HFFc6 (cell line): Measurements from ENCODE around the gene TBATA. TPM values are rescaled to one million over a fixed set of nuclear protein-coding genes. Genes with fewer than 3 reads are reported as not detected.
"Not testable (repeated sequence)": the region's sequence is repeated elsewhere in the genome, so short reads cannot be mapped to it uniquely, and the experiment has no call there.

Experiments
- DNase-seq: peaks from one replicate; pipeline ENCODE4 v3.0.0-alpha.2; 2018
- H3K27ac Mint-ChIP-seq: 2 replicates; pipeline ENCODE4 v1.8.0; 2020; ENCODE audit warnings: mild to moderate bottlenecking, mixed read lengths
- H3K27me3 Mint-ChIP-seq: 2 replicates; pipeline ENCODE4 v1.8.0; 2021; ENCODE audit warnings: mild to moderate bottlenecking, moderate library complexity, mixed read lengths; ENCODE audit not compliant: insufficient read depth
- H3K36me3 Mint-ChIP-seq: 2 replicates; pipeline ENCODE4 v1.8.0; 2021; ENCODE audit warnings: low read depth, mixed read lengths
- H3K4me1 Mint-ChIP-seq: 2 replicates; pipeline ENCODE4 v1.8.0; 2020; ENCODE audit warnings: low read depth, mixed read lengths
- H3K4me3 Mint-ChIP-seq: 2 replicates; pipeline ENCODE4 v1.8.0; 2020; ENCODE audit warnings: mild to moderate bottlenecking, moderate library complexity, mixed read lengths
- H3K9me3 Mint-ChIP-seq: 2 replicates; pipeline ENCODE4 v1.8.0; 2020; ENCODE audit warnings: mild to moderate bottlenecking, mixed read lengths
- CTCF ChIP-seq: fragments of 200-600 bp; sonication (generic); IDR thresholded peaks from 2 replicates; pipeline ENCODE4 v1.5.0; 2021; ENCODE audit warnings: antibody characterized with exemption, mild to moderate bottlenecking
- total RNA-seq, 6 experiments: library from RNA; stranded (reverse); fragmentation: NEBNext Ultra II Directional; extraction: Animal tissue kit (Norgen Biotek cat#: 25700); gene quantifications; 2 replicates in 1 of 6; 3 replicates in 5 of 6; pipeline ENCODE4 v1.2.3, GENCODE V29; 2021

TBATA gene
- total RNA-seq, 6 experiments from 2014 or later = not detected

- Mint-ChIP-seq H3K9me3 (peaks cover 21% of the 10 kb centered on the region; the same call in 1 of the 2 replicates), H3K27ac (no peak overlapping the region), H3K27me3 (peaks cover 58% of the 10 kb centered on the region), H3K36me3 (0 out of 2 replicates have a peak, but pooled peaks cover 6% of the 10 kb centered on the region), H3K4me3 (no peak overlapping the region), H3K4me1 (no peaks in the 10 kb centered on the region)
- no peak for DNase-seq
- TF ChIP-seq CTCF = no peak
These were observed 15.2 kb downstream of the TBATA start for GRCh38 chr10:70770001-70770400.

GRCh38 chr10:70769121-70769520 lies 16.1 kb downstream of the TBATA start:
- H3K9me3 Mint-ChIP-seq = peaks cover 22% of the 10 kb centered on the region; the same call in 1 of the 2 replicates
- TF ChIP-seq CTCF = no peak
- no peaks in the 10 kb centered on the region for H3K4me1 Mint-ChIP-seq
- H3K27ac Mint-ChIP-seq = no peak overlapping the region
- no peak for DNase-seq
- H3K4me3 Mint-ChIP-seq = no peak overlapping the region
- H3K36me3 Mint-ChIP-seq = 0 out of 2 replicates have a peak, but pooled peaks cover 6% of the 10 kb centered on the region
- H3K27me3 Mint-ChIP-seq = peaks cover 55% of the 10 kb centered on the region

GRCh38 chr10:70768026-70768685 lies 17.0 kb downstream of the TBATA start:
- not testable (repeated sequence) for H3K27ac Mint-ChIP-seq, H3K4me1 Mint-ChIP-seq, DNase-seq, H3K4me3 Mint-ChIP-seq, H3K36me3 Mint-ChIP-seq
- peaks cover 22% of the 10 kb centered on the region; the same call in 1 of the 2 replicates for H3K9me3 Mint-ChIP-seq
- peaks cover 52% of the 10 kb centered on the region for H3K27me3 Mint-ChIP-seq

GRCh38 chr10:70765794-70766594 lies 19.2 kb downstream of the TBATA start:
- no peak overlapping the region for H3K27ac Mint-ChIP-seq
- peaks cover 22% of the 10 kb centered on the region; the same call in 1 of the 2 replicates for H3K9me3 Mint-ChIP-seq
- H3K27me3 Mint-ChIP-seq = peaks cover 41% of the 10 kb centered on the region
- no peak overlapping the region for H3K4me3 Mint-ChIP-seq
- no peak for DNase-seq
- TF ChIP-seq CTCF = no peak
- H3K36me3 Mint-ChIP-seq = 0 out of 2 replicates have a peak, but pooled peaks cover 6% of the 10 kb centered on the region
- no peaks in the 10 kb centered on the region for H3K4me1 Mint-ChIP-seq

GRCh38 chr10:70763567-70763966 lies 21.6 kb downstream of the TBATA start:
- Mint-ChIP-seq H3K27me3 (peaks cover 27% of the 10 kb centered on the region), H3K4me1 (no peaks in the 10 kb centered on the region; the same call in 1 of the 2 replicates)

More at GRCh38 chr10:70763567-70763966, 21.6 kb downstream of the TBATA start:
- H3K36me3 Mint-ChIP-seq = 0 out of 2 replicates have a peak, but pooled peaks cover 6% of the 10 kb centered on the region
- no peak overlapping the region for H3K27ac Mint-ChIP-seq
- DNase-seq = no peak
- H3K9me3 Mint-ChIP-seq = peaks cover 22% of the 10 kb centered on the region; the same call in 1 of the 2 replicates
- no peak overlapping the region for H3K4me3 Mint-ChIP-seq
- no peak for TF ChIP-seq CTCF
